Chondrocyte (in vitro differentiated cells): ENCODE results near the gene PLEKHA5. TPM values are rescaled to one million over a fixed set of nuclear protein-coding genes. Genes with fewer than 3 reads are reported as not detected.
A peak's percentile ranks its signal among the peaks of the same experiment; 100 is the strongest.

Experiments used
- DNase-seq: peaks from one replicate; pipeline ENCODE4 v3.0.0; 2021; ENCODE audit warnings: mixed read lengths, low spot score
- H3K27ac Mint-ChIP-seq: one replicate; pipeline ENCODE4 v1.8.0; 2021; ENCODE audit warnings: mild to moderate bottlenecking, moderate library complexity, mixed read lengths; ENCODE audit not compliant: unreplicated experiment
- H3K27me3 Mint-ChIP-seq: 2 replicates; pipeline ENCODE4 v1.8.0; 2021; ENCODE audit warnings: low read depth, mixed read lengths
- H3K36me3 Mint-ChIP-seq: 2 replicates; pipeline ENCODE4 v1.8.0; 2021; ENCODE audit warnings: low read depth, mixed read lengths
- H3K4me1 Mint-ChIP-seq: 2 replicates; pipeline ENCODE4 v1.8.0; 2021; ENCODE audit warnings: low read depth, mild to moderate bottlenecking, mixed read lengths
- H3K4me3 Mint-ChIP-seq: one replicate; pipeline ENCODE4 v1.8.0; 2021; ENCODE audit warnings: mild to moderate bottlenecking, moderate library complexity, mixed read lengths; ENCODE audit not compliant: unreplicated experiment
- H3K9me3 Mint-ChIP-seq: 2 replicates; pipeline ENCODE4 v1.8.0; 2021; ENCODE audit warnings: low read depth, mixed read lengths
- total RNA-seq: library from RNA; stranded (reverse); gene quantifications from 3 replicates; pipeline ENCODE4 v1.2.1, GENCODE V29; 2021
- TF ChIP-seq, protein P1 (sequence below): fragments of 200-600 bp; sonication (generic); IDR thresholded peaks from 2 replicates; pipeline ENCODE4 v1.5.0; 2021; ENCODE audit warnings: antibody characterized with exemption, mild to moderate bottlenecking, moderate library complexity

Gene PLEKHA5
- total RNA-seq, 1 donor from 2014 or later, result 8.9 TPM

DNA sequence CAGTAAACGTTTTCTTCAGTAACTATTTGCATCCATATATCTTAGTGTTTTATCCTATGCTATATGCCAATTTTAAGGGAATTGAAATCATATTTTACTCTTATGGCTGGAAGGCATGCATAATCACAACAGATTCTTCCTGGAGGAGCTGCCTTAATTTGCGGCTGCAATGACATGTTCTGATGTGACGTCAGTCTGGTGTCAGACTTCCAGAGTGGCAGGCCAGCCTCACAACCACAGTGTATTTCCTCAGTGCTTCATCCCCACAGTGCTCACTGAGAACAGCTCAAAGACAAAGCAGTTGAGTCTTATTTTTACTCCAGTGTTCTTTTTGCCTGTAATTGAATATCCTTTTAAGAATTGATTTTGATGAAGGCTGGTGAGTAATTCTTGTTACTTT, 107.1 kb downstream of the PLEKHA5 start:
- H3K9me3 Mint-ChIP-seq, result no peaks in the 10 kb centered on the region
- TF ChIP-seq, protein P1, sequence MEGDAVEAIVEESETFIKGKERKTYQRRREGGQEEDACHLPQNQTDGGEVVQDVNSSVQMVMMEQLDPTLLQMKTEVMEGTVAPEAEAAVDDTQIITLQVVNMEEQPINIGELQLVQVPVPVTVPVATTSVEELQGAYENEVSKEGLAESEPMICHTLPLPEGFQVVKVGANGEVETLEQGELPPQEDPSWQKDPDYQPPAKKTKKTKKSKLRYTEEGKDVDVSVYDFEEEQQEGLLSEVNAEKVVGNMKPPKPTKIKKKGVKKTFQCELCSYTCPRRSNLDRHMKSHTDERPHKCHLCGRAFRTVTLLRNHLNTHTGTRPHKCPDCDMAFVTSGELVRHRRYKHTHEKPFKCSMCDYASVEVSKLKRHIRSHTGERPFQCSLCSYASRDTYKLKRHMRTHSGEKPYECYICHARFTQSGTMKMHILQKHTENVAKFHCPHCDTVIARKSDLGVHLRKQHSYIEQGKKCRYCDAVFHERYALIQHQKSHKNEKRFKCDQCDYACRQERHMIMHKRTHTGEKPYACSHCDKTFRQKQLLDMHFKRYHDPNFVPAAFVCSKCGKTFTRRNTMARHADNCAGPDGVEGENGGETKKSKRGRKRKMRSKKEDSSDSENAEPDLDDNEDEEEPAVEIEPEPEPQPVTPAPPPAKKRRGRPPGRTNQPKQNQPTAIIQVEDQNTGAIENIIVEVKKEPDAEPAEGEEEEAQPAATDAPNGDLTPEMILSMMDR, result no peak
- peaks cover 64% of the 10 kb centered on the region for H3K4me1 Mint-ChIP-seq
- H3K4me3 Mint-ChIP-seq, result no peak overlapping the region
- peak overlapping the region; percentile 76 for H3K27ac Mint-ChIP-seq
- H3K36me3 Mint-ChIP-seq, result no peaks in the 10 kb centered on the region
- H3K27me3 Mint-ChIP-seq, result no peaks in the 10 kb centered on the region
- DNase-seq, result no peak

DNA sequence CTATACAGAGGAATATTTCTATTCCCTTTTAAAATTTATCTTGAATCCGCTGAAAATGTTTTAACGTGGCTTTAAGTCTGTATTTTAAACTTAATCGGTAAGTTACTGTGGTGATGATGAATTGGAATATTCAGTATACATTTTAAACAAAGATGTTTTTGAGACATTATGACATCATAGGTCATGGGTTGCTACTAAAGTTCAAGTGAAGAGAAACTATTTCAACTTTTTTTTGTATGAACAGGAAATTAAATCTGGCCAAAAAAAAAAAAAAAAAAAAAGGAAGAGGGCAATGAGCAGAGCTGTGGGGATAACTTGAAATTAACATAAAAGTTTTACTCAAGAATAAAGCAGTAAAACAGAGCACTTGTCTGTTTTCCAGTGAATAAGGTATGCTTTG, 109.0 kb downstream of the PLEKHA5 start:
- TF ChIP-seq, protein P1, result no peak
- H3K27me3 Mint-ChIP-seq, result no peaks in the 10 kb centered on the region
- peaks cover 70% of the 10 kb centered on the region for H3K4me1 Mint-ChIP-seq
- no peak overlapping the region for H3K4me3 Mint-ChIP-seq
- no peak overlapping the region for H3K27ac Mint-ChIP-seq
- no peaks in the 10 kb centered on the region for H3K9me3 Mint-ChIP-seq
- no peak for DNase-seq
- no peaks in the 10 kb centered on the region for H3K36me3 Mint-ChIP-seq

DNA sequence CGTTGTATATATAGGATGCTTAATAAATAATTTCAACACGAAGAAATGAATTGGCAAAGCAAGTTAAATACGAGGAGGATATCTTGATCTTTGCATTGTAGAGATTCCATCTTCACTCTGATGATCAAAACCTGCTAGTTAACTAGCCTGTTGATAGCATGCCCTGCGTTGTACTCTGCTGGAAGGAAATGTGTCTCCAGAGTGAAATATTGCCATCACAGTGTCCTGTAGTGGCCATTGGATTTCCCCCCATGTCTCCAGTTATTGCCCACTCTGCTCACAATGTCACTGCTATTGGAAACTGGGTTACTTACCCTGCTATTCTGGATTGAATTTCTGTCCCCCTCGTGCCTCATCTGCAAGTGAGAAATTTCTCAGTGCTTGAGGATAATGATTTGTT, 109.6 kb downstream of the PLEKHA5 start:
- H3K36me3 Mint-ChIP-seq, result no peaks in the 10 kb centered on the region
- TF ChIP-seq, protein P1, result no peak
- H3K4me3 Mint-ChIP-seq, result no peak overlapping the region
- H3K27me3 Mint-ChIP-seq, result no peaks in the 10 kb centered on the region
- DNase-seq, result no peak
- no peaks in the 10 kb centered on the region for H3K9me3 Mint-ChIP-seq
- H3K4me1 Mint-ChIP-seq, result peaks cover 69% of the 10 kb centered on the region
- peak overlapping the region; percentile 37 for H3K27ac Mint-ChIP-seq

DNA sequence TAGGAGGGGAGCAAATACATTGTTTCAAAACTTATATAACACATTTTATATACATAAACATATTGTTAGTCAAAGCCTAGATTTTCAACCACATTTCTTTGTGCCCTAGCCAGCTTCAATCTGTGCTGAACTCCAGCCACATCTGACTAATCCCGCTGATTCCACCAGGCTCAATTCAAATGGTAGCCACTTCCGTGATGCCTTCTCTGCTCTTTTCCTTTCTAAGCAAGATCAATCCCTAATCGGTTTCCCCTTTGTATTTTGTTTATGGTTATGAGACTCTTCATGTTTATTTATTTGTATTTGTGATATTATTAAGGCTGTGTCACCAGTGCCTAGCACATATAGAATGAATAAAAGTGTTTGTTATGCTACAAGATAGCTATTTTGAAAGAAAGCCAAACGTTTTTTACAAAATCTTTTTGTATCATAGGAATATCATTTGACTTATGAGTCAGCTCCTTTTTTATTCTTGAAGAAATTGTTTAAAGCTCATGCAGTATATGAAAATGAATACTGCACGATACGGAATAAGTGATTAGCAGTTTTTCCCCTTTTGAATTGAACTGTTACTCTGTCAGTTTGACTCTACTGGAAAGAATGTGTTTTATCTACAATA, 110.2 kb downstream of the PLEKHA5 start:
- Mint-ChIP-seq H3K4me1 (peaks cover 69% of the 10 kb centered on the region), H3K9me3 (no peaks in the 10 kb centered on the region), H3K27ac (peak overlapping the region; percentile 81), H3K4me3 (no peak overlapping the region), H3K36me3 (no peaks in the 10 kb centered on the region), H3K27me3 (no peaks in the 10 kb centered on the region)
- TF ChIP-seq, protein P1, result no peak
- DNase-seq, result no peak

DNA sequence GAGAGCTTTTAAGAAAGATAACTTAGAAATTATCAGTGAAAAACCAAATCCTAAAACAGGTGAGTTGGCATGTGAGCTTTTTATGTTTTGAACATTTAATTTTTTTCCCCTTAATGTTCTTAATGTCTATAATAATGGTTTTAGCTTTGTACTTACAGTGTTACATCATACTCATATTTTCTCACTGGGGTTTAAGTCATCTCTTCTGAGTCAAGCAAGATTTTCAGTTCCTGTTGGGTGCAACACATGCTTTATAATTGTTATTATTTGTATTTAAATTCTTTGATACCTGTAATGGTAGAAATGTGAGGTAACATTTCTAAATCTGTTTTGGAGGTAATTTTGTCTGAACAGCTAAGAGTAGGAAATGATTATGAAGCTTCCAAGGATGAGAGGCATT, 113.0 kb downstream of the PLEKHA5 start:
- TF ChIP-seq, protein P1, result no peak
- no peaks in the 10 kb centered on the region for H3K27me3 Mint-ChIP-seq
- no peak overlapping the region for H3K27ac Mint-ChIP-seq
- no peaks in the 10 kb centered on the region for H3K9me3 Mint-ChIP-seq
- H3K36me3 Mint-ChIP-seq, result no peaks in the 10 kb centered on the region
- H3K4me3 Mint-ChIP-seq, result no peak overlapping the region
- H3K4me1 Mint-ChIP-seq, result peaks cover 53% of the 10 kb centered on the region
- no peak for DNase-seq
